Hematopoietic multipotent progenitor cell treated with erythropoietin and hydrocortisone succinate and interleukin-3 and kit ligand, for 17 days (in vitro differentiated cells): ENCODE data around the gene FTO.

ENCODE experiments used
- DNase-seq: peaks from one replicate; pipeline ENCODE4 v3.0.0-alpha.2; 2015; ENCODE audit warnings: low spot score

Gene FTO

GRCh38 chr16:53936052-53936451 is 232.1 kb downstream of the FTO start:
- no peak for DNase-seq

DNA sequence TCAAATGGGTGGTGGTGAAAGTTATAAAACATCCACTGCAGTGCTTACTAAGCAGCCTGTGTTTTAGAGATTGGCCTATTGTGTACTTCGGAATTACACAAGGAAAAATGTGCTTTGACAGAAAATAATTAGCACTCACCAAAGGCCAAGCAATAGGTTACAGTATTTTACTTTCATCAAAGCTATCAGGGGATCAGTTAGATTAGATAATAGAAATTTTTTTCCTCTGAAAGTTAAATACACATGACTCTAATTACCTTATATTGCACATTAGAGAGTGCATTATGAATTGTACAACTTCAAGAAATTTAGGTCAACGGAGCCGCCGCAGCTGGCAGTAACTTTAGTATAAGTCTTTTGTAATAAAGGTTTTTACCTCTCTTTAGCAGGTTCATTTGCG is 232.6 kb downstream of the FTO start:
- no peak for DNase-seq

DNA sequence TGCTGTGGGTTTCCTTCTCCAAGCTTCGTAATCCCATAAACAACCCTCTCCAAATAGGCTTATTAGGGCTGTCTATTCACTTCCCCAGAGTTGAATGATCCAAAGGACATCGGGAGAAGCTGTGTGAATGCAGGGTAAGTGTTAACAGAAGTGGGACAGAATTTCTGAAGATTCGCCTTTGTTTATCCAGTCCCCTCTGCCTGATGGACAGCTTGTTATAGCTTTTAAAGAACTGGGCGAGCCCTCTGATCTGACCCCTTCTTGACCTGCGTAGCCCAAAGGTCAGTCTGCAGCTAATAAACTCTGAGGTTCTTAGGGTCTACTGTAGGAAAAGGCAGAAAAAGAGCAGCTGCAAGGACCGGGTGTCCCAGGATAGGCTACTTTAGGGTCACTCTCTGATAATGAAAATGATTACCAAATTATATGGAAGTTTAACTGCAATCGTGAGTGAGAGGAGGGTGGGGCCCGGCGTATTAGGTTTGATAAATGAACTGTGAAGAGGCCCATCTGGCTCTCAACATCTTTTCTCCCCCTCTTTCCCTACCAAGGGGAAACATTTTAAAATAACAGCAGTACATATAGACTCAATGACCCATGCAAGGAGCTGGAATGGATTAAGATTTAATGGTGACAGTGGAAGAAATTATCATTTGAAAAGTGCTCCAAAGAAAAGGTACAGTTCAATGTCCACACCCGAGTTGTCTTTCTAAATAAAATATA is 233.4 kb downstream of the FTO start:
- DNase-seq = no peak

GRCh38 chr16:53944025-53944424 is 240.1 kb downstream of the FTO start:
- DNase-seq = no peak

DNA sequence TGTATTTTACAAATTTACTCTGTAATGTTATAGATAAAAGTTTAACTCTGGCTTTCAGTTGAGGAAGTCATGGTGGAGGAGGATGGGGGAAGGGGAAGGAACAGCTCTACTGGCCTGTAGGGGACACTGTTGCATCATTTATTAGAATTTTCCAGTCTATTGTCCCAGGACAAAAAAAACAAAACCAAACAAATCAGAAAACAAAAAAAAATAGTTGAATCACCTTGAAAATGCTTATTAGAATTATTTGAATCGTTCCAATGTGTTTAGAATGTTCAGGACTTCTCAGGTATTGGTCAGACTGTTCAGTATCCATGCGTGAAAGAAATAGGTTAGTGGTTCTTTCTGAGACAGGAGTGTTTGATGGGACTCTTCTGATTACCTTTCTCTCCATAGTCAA is 242.0 kb downstream of the FTO start:
- no peak for DNase-seq

- no peak for DNase-seq
Measured at GRCh38 chr16:53946746-53947386, 242.9 kb downstream of the FTO start.

DNA sequence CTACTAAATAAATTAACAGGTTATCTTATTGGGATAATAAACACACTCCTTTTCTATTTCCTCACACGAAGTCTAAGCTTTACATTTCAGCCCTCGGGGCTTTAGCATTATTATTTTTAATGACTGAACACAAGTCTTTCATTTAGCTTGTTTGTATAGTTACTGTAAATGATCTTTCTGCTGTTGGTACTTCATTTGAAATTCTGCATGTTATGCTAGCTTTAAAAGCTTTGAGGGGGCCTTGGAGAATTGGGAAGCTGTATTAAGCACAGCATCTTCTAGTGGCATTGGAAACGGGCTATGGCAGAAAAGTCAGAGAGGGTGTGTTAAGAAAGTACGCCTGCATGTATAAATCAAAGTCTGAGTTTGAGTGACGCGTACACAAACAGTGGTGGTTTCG is 243.7 kb downstream of the FTO start:
- no peak for DNase-seq

- DNase-seq = no peak
Measured at GRCh38 chr16:53948326-53948725, 244.4 kb downstream of the FTO start.

DNA sequence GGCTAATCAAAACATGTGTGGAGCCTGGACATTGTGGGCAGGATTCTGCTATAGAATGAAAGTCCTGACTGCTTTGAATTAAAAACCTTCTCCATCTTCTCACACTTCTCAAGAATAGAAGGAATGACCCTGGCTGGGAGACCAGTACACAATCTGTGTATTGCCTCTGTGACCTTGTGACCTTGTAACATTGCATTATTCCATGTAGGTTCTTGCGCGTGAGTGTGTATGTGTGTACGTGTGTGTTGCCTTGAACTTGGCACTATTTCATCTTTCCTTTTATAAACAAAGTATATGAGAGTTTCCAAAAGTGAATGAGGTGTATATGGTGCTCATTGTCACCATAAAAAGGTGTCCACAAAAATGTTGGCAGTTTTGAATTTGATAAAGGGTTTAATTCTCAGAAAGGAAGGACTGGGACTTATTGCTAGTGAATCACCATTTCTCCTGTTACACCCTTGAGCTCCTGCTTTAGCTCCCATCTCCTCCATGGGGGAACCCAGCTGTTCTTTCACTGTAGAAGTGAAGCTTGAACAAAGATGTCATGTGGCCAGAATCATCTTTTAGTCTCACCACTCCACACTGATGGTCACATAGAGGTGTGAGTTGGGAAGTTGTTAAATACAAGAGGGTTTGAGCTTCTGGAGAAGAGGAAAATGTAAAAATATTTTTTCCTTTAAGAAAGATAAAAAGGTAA is 244.9 kb downstream of the FTO start:
- no peak for DNase-seq

DNA sequence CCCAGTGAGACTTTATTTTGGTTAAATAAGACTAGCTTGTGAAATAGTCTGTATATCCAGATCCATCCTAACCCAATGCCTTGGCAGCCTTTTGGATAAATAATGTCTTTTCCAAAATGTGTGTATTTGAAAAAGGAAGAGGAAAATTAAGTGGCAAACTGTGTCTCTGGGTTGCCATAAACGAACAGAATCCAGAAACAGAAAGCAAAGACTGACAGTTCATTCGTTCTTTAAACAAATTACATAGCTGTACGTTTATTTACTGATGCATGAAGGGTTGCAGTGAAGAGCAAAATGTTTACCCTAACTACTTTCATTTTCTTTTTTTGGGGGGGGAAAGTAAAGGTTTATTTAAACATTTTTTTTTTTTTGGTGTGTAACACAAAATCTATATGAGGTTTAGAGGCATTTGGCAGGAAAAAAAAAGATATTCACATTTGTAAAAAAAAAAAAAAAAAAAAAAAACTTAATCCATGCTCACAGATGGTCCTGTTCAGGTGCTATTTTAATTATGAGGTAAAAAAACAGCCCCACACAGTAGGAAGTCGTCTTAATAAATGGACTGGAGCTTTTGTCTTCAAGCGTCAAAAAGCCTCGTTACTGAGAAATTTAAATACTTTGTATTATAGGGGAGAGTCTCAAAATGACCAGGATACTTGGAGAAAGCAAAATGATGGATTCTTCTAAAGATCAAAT is 245.9 kb downstream of the FTO start:
- no peak for DNase-seq

DNA sequence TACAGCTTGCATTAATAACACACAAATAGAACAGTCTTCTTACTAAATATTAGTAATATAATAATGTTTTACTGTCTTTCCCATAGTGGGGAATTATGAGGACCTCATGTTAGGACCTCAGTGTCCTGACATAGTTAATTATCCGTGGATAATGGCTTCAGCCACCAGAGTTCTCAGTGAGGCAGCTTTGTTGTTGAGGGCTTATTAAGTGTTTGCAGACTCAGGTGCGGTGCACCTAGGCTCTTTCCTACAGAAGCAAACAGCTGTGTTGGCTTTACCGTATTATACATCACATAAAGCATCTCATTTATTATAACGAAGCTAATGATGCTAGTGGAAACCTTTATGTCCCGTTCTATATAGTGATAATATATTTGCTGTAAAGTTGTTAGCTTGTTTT is 246.7 kb downstream of the FTO start:
- DNase-seq = no peak

- DNase-seq = no peak
Measured at GRCh38 chr16:53952215-53953208, 248.6 kb downstream of the FTO start.

DNA sequence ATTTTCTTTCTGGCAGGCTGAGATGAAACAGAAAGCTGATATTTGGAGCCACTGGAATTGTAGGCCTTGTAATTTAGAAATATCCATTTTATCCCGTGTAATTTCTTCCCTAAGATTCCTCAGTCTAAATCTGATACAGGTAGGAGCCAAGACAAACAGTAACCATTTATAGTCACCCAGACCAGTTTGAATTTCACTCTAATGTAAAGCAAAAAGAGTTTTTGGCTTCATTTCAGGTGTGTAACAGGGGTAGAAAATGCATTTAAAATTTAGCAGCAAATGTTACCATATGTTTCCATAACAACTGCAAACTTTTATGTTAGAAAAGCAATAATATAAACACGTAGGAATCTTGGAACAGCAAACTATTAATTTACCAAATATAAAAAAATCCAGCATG is 249.4 kb downstream of the FTO start:
- DNase-seq = no peak

DNA sequence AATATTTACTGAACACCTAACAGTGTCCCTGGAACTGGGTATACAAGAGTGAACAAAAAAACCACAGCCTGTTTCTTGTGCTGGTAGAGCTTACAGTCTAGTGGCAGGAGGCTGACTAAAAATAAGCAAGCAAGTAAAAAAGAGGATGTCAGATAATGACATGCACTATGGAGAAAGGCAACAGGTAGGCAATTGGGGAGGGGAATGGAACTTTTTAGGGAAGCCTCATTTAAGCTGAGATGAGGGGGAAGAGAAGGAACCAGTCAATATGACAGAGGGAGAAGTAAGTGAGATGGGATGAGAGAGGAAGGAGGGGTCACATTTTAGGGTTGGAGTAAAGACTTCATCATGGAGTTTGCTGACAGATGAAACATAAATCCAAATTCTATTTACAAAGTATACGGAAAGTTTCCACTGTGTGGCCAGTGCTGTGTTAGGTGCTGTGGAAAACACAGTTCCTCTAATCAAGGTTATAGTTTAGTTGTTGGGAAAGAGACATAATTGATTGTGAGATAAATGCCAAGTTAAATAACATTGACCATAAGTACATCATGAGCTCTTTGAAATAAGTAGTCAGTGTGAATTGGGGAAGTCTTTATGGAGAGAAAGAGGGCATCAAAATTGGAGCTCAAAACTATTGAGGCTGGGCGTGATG is 251.4 kb downstream of the FTO start:
- no peak for DNase-seq

DNA sequence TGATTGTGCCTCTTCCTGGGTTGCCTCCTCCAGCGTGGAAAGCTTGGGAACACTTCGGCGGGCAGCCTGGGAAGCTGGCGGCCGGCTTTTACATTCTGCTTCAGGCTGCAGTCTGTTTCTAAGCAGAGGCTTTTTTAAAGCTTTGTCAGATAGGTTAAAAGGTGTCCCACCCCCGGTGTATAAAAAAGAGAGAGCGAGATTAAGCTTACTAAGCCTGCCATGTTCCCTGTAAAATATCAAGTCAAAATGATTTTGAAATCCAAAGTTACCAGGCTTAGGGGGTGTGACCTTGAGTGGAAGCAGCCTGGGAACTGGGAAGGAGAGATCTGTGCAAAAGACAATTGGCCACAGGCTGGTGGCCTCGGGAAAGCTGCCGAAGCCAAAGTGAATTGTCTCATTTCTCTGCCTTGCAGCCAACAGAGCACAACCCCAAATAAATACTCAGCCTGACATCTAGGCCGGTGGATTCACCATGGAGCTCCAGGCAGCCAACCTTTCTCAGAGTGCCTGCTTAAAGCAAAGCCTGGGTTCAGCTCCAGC is 254.5 kb downstream of the FTO start:
- no peak for DNase-seq

- no peak for DNase-seq
Measured at GRCh38 chr16:53960050-53960812, 256.3 kb downstream of the FTO start.

- no peak for DNase-seq
Measured at GRCh38 chr16:53960954-53961616, 257.1 kb downstream of the FTO start.

DNA sequence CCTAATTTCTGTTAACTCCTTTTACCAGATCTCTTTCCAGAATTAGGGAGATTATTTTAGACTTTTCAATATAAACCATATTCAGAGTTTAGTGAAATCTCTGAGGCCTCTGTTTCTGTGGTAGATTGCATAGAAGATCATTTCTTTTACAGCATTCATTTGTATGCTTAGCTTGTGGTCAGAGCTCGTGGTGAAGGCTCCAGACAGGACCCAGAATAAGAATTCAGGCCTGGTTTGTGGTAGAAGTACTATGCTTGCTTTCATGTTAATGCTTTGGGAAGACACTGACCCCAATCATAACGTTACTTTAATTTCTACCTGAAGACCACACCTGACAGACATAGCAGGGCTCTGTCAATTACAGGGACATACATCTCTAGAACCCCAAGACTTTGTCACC is 258.1 kb downstream of the FTO start:
- no peak for DNase-seq

GRCh38 chr16:53964145-53964790 is 260.3 kb downstream of the FTO start:
- no peak for DNase-seq
